Thoracic aorta (tissue), 2 donors: Measurements from ENCODE around the gene NUDT8. TPM values are rescaled to one million over a fixed set of nuclear protein-coding genes. Genes with fewer than 3 reads are reported as not detected.
"Not testable (repeated sequence)": the region's sequence is repeated elsewhere in the genome, so short reads cannot be mapped to it uniquely, and the experiment has no call there.

Source experiments
- ATAC-seq: fragments of 150-250 bp; one replicate; pipeline ENCODE4 v1.8.0; 2017; ENCODE audit warnings: low read depth; ENCODE audit not compliant: insufficient number of reproducible peaks, low FRiP score
- DNase-seq: peaks from one replicate; pipeline ENCODE4 v3.0.0-alpha.2; 2020; ENCODE audit warnings: low spot score
- H3K27ac ChIP-seq, 2 donors: fragments of 200-600 bp; sonication (generic); 1 replicate in 1 of 2; 2 replicates in 1 of 2; pipeline ENCODE4 v1.5.1; 2016; ENCODE audit warnings: mild to moderate bottlenecking in 2 of 2, moderate library complexity in 2 of 2
- H3K27me3 ChIP-seq: fragments of 200-600 bp; sonication (generic); replicated peaks from 2 replicates; pipeline ENCODE4 v1.6.0; 2016; ENCODE audit warnings: mild to moderate bottlenecking; ENCODE audit not compliant: insufficient read depth
- H3K36me3 ChIP-seq: fragments of 200-600 bp; sonication (generic); one replicate; pipeline ENCODE4 v1.5.1; 2016
- H3K4me1 ChIP-seq, 2 donors: fragments of 200-600 bp; sonication (generic); 1 replicate in 1 of 2; 2 replicates in 1 of 2; pipeline versions ENCODE4 v1.5.1 to v1.6.0; 2016; ENCODE audit warnings: low read depth in 2 of 2, mild to moderate bottlenecking in 1 of 2; ENCODE audit not compliant: control insufficient read depth in 1 of 2
- H3K4me3 ChIP-seq: fragments of 200-600 bp; sonication (generic); 2 replicates; pipeline ENCODE4 v1.5.1; 2016; ENCODE audit warnings: mild to moderate bottlenecking
- H3K9me3 ChIP-seq: fragments of 200-600 bp; sonication (generic); 2 replicates; pipeline ENCODE4 v1.5.1; 2016
- total RNA-seq, 2 donors: library from RNA; depleted of rRNA; stranded (reverse); fragments of >200 nt; gene quantifications; one replicate each; pipeline versions ENCODE4 v1.1.0 to v1.2.3, GENCODE V29; 2016
- TF ChIP-seq, protein P1 (sequence below): fragments of 200-600 bp; sonication (generic); IDR thresholded peaks from one replicate; pipeline ENCODE4 v1.5.1; 2019; ENCODE audit warnings: antibody characterized with exemption

NUDT8 gene
- total RNA-seq, 2 donors from 2014 or later = 5.7 to 6.1 TPM

GRCh38 chr11:67593565-67593905 lies 36.2 kb downstream of the NUDT8 start:
- H3K4me1 ChIP-seq = peaks cover 7 to 23% of the 10 kb centered on the region in 2 donors
- H3K27me3 ChIP-seq = no peaks in the 10 kb centered on the region
- H3K4me3 ChIP-seq = peak overlapping the region; percentile 8
- DNase-seq = no peak
- no peak for ATAC-seq
- H3K36me3 ChIP-seq = no peaks in the 10 kb centered on the region
- no peaks in the 10 kb centered on the region for H3K9me3 ChIP-seq
- TF ChIP-seq, protein P1, sequence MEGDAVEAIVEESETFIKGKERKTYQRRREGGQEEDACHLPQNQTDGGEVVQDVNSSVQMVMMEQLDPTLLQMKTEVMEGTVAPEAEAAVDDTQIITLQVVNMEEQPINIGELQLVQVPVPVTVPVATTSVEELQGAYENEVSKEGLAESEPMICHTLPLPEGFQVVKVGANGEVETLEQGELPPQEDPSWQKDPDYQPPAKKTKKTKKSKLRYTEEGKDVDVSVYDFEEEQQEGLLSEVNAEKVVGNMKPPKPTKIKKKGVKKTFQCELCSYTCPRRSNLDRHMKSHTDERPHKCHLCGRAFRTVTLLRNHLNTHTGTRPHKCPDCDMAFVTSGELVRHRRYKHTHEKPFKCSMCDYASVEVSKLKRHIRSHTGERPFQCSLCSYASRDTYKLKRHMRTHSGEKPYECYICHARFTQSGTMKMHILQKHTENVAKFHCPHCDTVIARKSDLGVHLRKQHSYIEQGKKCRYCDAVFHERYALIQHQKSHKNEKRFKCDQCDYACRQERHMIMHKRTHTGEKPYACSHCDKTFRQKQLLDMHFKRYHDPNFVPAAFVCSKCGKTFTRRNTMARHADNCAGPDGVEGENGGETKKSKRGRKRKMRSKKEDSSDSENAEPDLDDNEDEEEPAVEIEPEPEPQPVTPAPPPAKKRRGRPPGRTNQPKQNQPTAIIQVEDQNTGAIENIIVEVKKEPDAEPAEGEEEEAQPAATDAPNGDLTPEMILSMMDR = no peak
- peak overlapping the region; percentile 60 to 79 for H3K27ac ChIP-seq

DNA sequence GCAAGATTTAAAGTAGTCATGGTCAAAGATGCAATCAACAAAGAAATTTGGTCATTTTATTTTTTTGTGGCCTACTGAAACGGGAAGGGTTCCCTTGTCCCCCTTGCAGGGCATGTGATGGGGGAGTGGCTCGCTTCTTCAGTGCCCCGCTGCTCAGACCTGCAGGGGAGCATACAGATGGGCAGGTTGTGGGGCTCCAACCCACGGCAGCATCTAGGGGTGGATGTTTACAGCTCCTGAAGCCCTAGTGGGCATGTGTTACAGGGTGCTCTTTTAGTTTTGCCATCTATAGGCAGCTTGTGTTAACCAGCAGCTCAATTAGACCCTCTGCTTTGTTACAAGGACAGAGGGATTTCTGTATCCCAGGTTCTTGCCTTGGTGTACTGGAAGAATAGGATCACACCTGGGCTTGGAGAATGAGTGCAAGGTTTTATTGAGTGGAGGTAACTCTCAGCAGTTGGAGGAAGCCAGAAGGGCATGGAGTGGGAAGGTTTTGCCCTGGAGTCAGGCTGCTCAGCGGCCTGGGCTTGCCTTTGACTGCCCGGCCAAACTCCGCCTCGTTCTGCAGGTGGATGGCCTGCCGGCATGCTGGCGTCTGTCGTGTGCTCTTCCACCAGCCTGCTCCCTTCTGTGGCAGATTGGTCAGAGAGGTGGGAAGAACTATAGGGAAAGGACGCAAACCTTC lies 36.7 kb downstream of the NUDT8 start:
- ATAC-seq (no peak), DNase-seq (no peak)
- H3K4me3 ChIP-seq = peak overlapping the region; percentile 7
- no peaks in the 10 kb centered on the region for H3K36me3 ChIP-seq
- H3K27ac ChIP-seq = peak overlapping the region; percentile 60 to 79
- H3K4me1 ChIP-seq = peaks cover 7 to 23% of the 10 kb centered on the region in 2 donors
- no peaks in the 10 kb centered on the region for H3K9me3 ChIP-seq
- TF ChIP-seq, protein P1 = no peak
- no peaks in the 10 kb centered on the region for H3K27me3 ChIP-seq

GRCh38 chr11:67588899-67589415 lies 40.8 kb downstream of the NUDT8 start:
- H3K36me3 ChIP-seq, ATAC-seq, H3K27me3 ChIP-seq, H3K4me3 ChIP-seq, H3K9me3 ChIP-seq, DNase-seq, H3K27ac ChIP-seq: not testable (repeated sequence)
- H3K4me1 ChIP-seq = peaks cover 17 to 34% of the 10 kb centered on the region in 2 donors

DNA sequence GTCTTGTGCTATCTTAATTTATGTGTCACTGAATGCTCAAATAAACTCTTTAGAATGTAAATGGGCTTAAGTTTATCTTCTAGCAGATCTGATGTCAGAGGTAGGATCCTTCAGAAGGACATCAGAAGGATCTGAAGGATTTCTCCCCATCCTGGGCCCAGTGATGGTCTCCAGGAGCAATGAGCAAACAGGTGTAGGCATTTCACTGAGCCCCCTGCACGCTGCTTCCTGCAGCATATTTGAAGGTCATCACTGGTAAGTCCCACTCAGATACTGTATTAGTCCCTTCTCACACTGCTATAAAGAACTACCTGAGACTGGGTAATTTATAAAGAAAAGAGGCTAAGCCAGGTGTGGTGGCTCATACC lies 41.6 kb downstream of the NUDT8 start:
- DNase-seq = no peak
- Histone ChIP-seq H3K27me3 (no peaks in the 10 kb centered on the region), H3K27ac (no peak overlapping the region), H3K4me1 (peaks cover 14 to 26% of the 10 kb centered on the region in 2 donors), H3K36me3 (peaks cover 10% of the 10 kb centered on the region), H3K9me3 (no peaks in the 10 kb centered on the region), H3K4me3 (no peak overlapping the region)
- TF ChIP-seq, protein P1 = no peak
- no peak for ATAC-seq

GRCh38 chr11:67586568-67587250 lies 43.0 kb downstream of the NUDT8 start:
- peaks cover 10% of the 10 kb centered on the region for H3K36me3 ChIP-seq
- H3K27ac ChIP-seq = peak overlapping the region; percentile 6 to 9
- H3K9me3 ChIP-seq = no peaks in the 10 kb centered on the region
- TF ChIP-seq, protein P1 = no peak
- peaks cover 14 to 21% of the 10 kb centered on the region in 2 donors for H3K4me1 ChIP-seq
- ATAC-seq (no peak), DNase-seq (no peak)
- H3K27me3 ChIP-seq = no peaks in the 10 kb centered on the region
- no peak overlapping the region for H3K4me3 ChIP-seq
